GM23338 (cell line): ENCODE data around the gene AMER1. TPM values are rescaled to one million over a fixed set of nuclear protein-coding genes. Genes with fewer than 3 reads are reported as not detected.

Source experiments
- ATAC-seq: fragments of 200-7000 bp; cut with Tn5 transposase; 3 replicates; pipeline ENCODE4 v1.9.1; 2020
- DNase-seq: peaks from one replicate; pipeline ENCODE4 v3.0.0-alpha.2; 2015; ENCODE audit warnings: low spot score
- H2AFZ ChIP-seq: fragments of 200-600 bp; sonication (generic); 2 replicates; pipeline ENCODE4 v1.8.0; 2016; ENCODE audit warnings: antibody characterized with exemption, mild to moderate bottlenecking, moderate library complexity
- H3F3A ChIP-seq: fragments of 200-600 bp; sonication (generic); replicated peaks from 2 replicates; pipeline ENCODE4 v1.8.0; 2017; ENCODE audit warnings: antibody characterized with exemption, mixed run types, low read depth
- H3K27ac ChIP-seq: fragments of 200-600 bp; sonication (generic); 2 replicates; pipeline ENCODE4 v1.6.1; 2016; ENCODE audit warnings: low read depth
- H3K27me3 ChIP-seq: fragments of 200-600 bp; sonication (generic); 2 replicates; pipeline ENCODE4 v1.8.0; 2016; ENCODE audit warnings: mild to moderate bottlenecking, mixed run types, moderate library complexity; ENCODE audit not compliant: insufficient read depth
- H3K36me3 ChIP-seq: fragments of 200-600 bp; sonication (generic); 2 replicates; pipeline ENCODE4 v1.8.0; 2016; ENCODE audit warnings: mild to moderate bottlenecking; ENCODE audit not compliant: insufficient read depth
- H3K4me1 ChIP-seq: fragments of 200-600 bp; sonication (generic); 2 replicates; pipeline ENCODE4 v1.8.0; 2016; ENCODE audit warnings: mild to moderate bottlenecking, moderate library complexity; ENCODE audit not compliant: insufficient read depth
- H3K4me2 ChIP-seq: fragments of 200-600 bp; sonication (generic); 2 replicates; pipeline ENCODE4 v1.7.1; 2017; ENCODE audit warnings: mixed run types
- H3K4me3 ChIP-seq: fragments of 200-600 bp; sonication (generic); 2 replicates; pipeline ENCODE4 v1.6.1; 2016; ENCODE audit warnings: mixed run types
- H3K79me2 ChIP-seq: fragments of 200-600 bp; sonication (generic); replicated peaks from 2 replicates; pipeline ENCODE4 v1.8.0; 2017; ENCODE audit warnings: mild to moderate bottlenecking; ENCODE audit not compliant: insufficient read depth
- H3K9me2 ChIP-seq: fragments of 200-600 bp; sonication (generic); 2 replicates; pipeline ENCODE4 v1.8.0; 2017; ENCODE audit not compliant: insufficient read depth
- H4K20me1 ChIP-seq: fragments of 200-600 bp; sonication (generic); replicated peaks from 2 replicates; pipeline ENCODE4 v1.8.0; 2017; ENCODE audit warnings: mild to moderate bottlenecking; ENCODE audit not compliant: insufficient read depth
- H3K27ac Mint-ChIP-seq: 2 replicates; pipeline ENCODE4 v1.8.0; 2020; ENCODE audit warnings: inconsistent platforms, mild to moderate bottlenecking, moderate library complexity, mixed read lengths
- H3K27me3 Mint-ChIP-seq: 3 replicates; pipeline ENCODE4 v1.8.0; 2022; ENCODE audit warnings: low read depth, mild to moderate bottlenecking, moderate library complexity, mixed read lengths, inconsistent platforms; ENCODE audit not compliant: insufficient read depth, poor library complexity
- H3K36me3 Mint-ChIP-seq: 3 replicates; pipeline ENCODE4 v1.8.0; 2021; ENCODE audit warnings: low read depth, mild to moderate bottlenecking, inconsistent platforms, moderate library complexity, mixed read lengths
- H3K4me1 Mint-ChIP-seq: 3 replicates; pipeline ENCODE4 v1.8.0; 2020; ENCODE audit warnings: mild to moderate bottlenecking, inconsistent platforms, mixed read lengths
- H3K4me3 Mint-ChIP-seq: 3 replicates; pipeline ENCODE4 v1.8.0; 2021; ENCODE audit warnings: moderate library complexity, mild to moderate bottlenecking, inconsistent platforms, mixed read lengths
- H3K9me3 Mint-ChIP-seq: 3 replicates; pipeline ENCODE4 v1.8.0; 2020; ENCODE audit warnings: moderate library complexity, mild to moderate bottlenecking, inconsistent platforms, mixed read lengths
- CREB1 ChIP-seq: fragments of 250-450 bp; sonication (Bioruptor Pico); IDR thresholded peaks from 2 replicates; pipeline ENCODE4 v1.5.0; 2020; ENCODE audit warnings: low read depth, mild to moderate bottlenecking, moderate library complexity
- CTCF ChIP-seq, 2 experiments: fragments of 200-600 bp in 1 of 2; sonication (generic) in 1 of 2; conservative IDR thresholded peaks; 2 replicates each; pipeline versions ENCODE4 v1.5.1 to v1.6.1; 2016 to 2017; ENCODE audit warnings: antibody characterized with exemption in 2 of 2, low read depth in 2 of 2, mild to moderate bottlenecking in 2 of 2, moderate library complexity in 1 of 2
- ETS1 ChIP-seq: IDR thresholded peaks from 2 replicates; pipeline ENCODE4 v1.6.1; 2016; ENCODE audit warnings: antibody characterized with exemption
- EZH2 ChIP-seq: fragments of 200-600 bp; sonication (generic); IDR thresholded peaks from one replicate; pipeline ENCODE4 v1.8.0; 2017; ENCODE audit warnings: antibody characterized with exemption, mild to moderate bottlenecking, low read depth; ENCODE audit not compliant: unreplicated experiment
- EZH2phosphoT487 ChIP-seq: fragments of 200-600 bp; sonication (generic); IDR thresholded peaks from one replicate; pipeline ENCODE4 v1.8.1; 2018; ENCODE audit warnings: antibody characterized with exemption; ENCODE audit not compliant: unreplicated experiment
- JUNB ChIP-seq: IDR thresholded peaks from one replicate; pipeline ENCODE4 v1.6.1; 2016; ENCODE audit warnings: antibody characterized with exemption; ENCODE audit not compliant: unreplicated experiment
- NANOG ChIP-seq: IDR thresholded peaks from 2 replicates; pipeline ENCODE4 v1.6.1; 2016; ENCODE audit warnings: antibody characterized with exemption, borderline replicate concordance
- POLR2AphosphoS5 ChIP-seq: IDR thresholded peaks from 2 replicates; pipeline ENCODE4 v1.6.1; 2016; ENCODE audit warnings: antibody characterized with exemption, low read depth
- REST ChIP-seq: IDR thresholded peaks from one replicate; pipeline ENCODE4 v1.6.1; 2018; ENCODE audit warnings: antibody characterized with exemption; ENCODE audit not compliant: unreplicated experiment
- STAT1 ChIP-seq: IDR thresholded peaks from one replicate; pipeline ENCODE4 v1.6.1; 2016; ENCODE audit warnings: antibody characterized with exemption; ENCODE audit not compliant: unreplicated experiment
- ZNF114 ChIP-seq: fragments of 250-450 bp; sonication (Bioruptor Pico); IDR thresholded peaks from 2 replicates; pipeline ENCODE4 v1.5.0; 2020; ENCODE audit warnings: mild to moderate bottlenecking, moderate library complexity
- ZNF331 ChIP-seq: fragments of 250-450 bp; sonication (Bioruptor Pico); IDR thresholded peaks from 2 replicates; pipeline ENCODE4 v1.5.0; 2020; ENCODE audit warnings: low read depth, mild to moderate bottlenecking, moderate library complexity
- polyA plus RNA-seq: library from polyadenylated mRNA; unstranded; fragments of >200 nt; fragmentation: Nextera tagmentation; extraction: Ambion mirVana; gene quantifications from 2 replicates; pipeline ENCODE4 v1.2.1, GENCODE V29; 2016
- total RNA-seq: library from RNA; depleted of rRNA; stranded (reverse); fragments of >200 nt; shearing (Covaris generic); gene quantifications from 2 replicates; pipeline ENCODE4 v1.2.3, GENCODE V29; 2014
- TF ChIP-seq, protein P1 (sequence below): fragments of 250-450 bp; sonication (Bioruptor Pico); IDR thresholded peaks from 2 replicates; pipeline ENCODE4 v1.5.0; 2020; ENCODE audit warnings: mild to moderate bottlenecking, moderate library complexity

AMER1 gene
- total and polyA plus RNA-seq, 2 experiments from 2014 or later = 0.48 to 10.9 TPM

- Histone ChIP-seq H3K4me3 (no peak overlapping the region), H4K20me1 (no peaks in the 10 kb centered on the region), H3K79me2 (no peaks in the 10 kb centered on the region), H3K9me2 (no peaks in the 10 kb centered on the region), H3K4me2 (no peak overlapping the region), H3K27me3 (no peaks in the 10 kb centered on the region), H3F3A (no peaks in the 10 kb centered on the region), H3K36me3 (no peaks in the 10 kb centered on the region), H2AFZ (no peak overlapping the region), H3K4me1 (no peaks in the 10 kb centered on the region), H3K27ac (no peak overlapping the region)
- ATAC-seq (no peak), DNase-seq (no peak)
- TF ChIP-seq ZNF114 (CRISPR knock-in tag) (no peak), CREB1 (no peak), REST (no peak), CTCF (conservative IDR thresholded peaks at IDR 0.05; ENCODE audit: low read depth in 2 of 2) (no peak), ZNF331 (CRISPR knock-in tag) (no peak), EZH2 (no peak), EZH2phosphoT487 (no peak), JUNB (no peak), ETS1 (no peak), POLR2AphosphoS5 (no peak), NANOG (no peak), STAT1 (no peak)
- TF ChIP-seq, protein P1, sequence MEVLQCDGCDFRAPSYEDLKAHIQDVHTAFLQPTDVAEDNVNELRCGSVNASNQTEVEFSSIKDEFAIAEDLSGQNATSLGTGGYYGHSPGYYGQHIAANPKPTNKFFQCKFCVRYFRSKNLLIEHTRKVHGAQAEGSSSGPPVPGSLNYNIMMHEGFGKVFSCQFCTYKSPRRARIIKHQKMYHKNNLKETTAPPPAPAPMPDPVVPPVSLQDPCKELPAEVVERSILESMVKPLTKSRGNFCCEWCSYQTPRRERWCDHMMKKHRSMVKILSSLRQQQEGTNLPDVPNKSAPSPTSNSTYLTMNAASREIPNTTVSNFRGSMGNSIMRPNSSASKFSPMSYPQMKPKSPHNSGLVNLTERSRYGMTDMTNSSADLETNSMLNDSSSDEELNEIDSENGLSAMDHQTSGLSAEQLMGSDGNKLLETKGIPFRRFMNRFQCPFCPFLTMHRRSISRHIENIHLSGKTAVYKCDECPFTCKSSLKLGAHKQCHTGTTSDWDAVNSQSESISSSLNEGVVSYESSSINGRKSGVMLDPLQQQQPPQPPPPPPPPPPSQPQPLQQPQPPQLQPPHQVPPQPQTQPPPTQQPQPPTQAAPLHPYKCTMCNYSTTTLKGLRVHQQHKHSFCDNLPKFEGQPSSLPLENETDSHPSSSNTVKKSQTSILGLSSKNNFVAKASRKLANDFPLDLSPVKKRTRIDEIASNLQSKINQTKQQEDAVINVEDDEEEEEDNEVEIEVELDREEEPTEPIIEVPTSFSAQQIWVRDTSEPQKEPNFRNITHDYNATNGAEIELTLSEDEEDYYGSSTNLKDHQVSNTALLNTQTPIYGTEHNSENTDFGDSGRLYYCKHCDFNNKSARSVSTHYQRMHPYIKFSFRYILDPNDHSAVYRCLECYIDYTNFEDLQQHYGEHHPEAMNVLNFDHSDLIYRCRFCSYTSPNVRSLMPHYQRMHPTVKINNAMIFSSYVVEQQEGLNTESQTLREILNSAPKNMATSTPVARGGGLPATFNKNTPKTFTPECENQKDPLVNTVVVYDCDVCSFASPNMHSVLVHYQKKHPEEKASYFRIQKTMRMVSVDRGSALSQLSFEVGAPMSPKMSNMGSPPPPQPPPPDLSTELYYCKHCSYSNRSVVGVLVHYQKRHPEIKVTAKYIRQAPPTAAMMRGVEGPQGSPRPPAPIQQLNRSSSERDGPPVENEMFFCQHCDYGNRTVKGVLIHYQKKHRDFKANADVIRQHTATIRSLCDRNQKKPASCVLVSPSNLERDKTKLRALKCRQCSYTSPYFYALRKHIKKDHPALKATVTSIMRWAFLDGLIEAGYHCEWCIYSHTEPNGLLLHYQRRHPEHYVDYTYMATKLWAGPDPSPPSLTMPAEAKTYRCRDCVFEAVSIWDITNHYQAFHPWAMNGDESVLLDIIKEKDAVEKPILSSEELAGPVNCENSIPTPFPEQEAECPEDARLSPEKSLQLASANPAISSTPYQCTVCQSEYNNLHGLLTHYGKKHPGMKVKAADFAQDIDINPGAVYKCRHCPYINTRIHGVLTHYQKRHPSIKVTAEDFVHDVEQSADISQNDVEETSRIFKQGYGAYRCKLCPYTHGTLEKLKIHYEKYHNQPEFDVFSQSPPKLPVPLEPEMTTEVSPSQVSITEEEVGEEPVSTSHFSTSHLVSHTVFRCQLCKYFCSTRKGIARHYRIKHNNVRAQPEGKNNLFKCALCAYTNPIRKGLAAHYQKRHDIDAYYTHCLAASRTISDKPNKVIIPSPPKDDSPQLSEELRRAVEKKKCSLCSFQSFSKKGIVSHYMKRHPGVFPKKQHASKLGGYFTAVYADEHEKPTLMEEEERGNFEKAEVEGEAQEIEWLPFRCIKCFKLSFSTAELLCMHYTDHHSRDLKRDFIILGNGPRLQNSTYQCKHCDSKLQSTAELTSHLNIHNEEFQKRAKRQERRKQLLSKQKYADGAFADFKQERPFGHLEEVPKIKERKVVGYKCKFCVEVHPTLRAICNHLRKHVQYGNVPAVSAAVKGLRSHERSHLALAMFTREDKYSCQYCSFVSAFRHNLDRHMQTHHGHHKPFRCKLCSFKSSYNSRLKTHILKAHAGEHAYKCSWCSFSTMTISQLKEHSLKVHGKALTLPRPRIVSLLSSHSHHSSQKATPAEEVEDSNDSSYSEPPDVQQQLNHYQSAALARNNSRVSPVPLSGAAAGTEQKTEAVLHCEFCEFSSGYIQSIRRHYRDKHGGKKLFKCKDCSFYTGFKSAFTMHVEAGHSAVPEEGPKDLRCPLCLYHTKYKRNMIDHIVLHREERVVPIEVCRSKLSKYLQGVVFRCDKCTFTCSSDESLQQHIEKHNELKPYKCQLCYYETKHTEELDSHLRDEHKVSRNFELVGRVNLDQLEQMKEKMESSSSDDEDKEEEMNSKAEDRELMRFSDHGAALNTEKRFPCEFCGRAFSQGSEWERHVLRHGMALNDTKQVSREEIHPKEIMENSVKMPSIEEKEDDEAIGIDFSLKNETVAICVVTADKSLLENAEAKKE (CRISPR knock-in tag) = no peak
- Mint-ChIP-seq H3K4me1 (peaks cover 2% of the 10 kb centered on the region; the same call in 1 of the 3 replicates), H3K27ac (no peak overlapping the region), H3K36me3 (peaks cover 13% of the 10 kb centered on the region), H3K4me3 (no peak overlapping the region), H3K27me3 (no peaks in the 10 kb centered on the region), H3K9me3 (no peaks in the 10 kb centered on the region)
These were observed 18.3 kb downstream of the AMER1 start for GRCh38 chrX:64186974-64187761.
